GM19397 (cell line): Measurements from ENCODE around the gene PARVB.
"Not testable (repeated sequence)": the region's sequence is repeated elsewhere in the genome, so short reads cannot be mapped to it uniquely, and the experiment has no call there.

Source experiments
- ATAC-seq: cut with Tn5 transposase; IDR thresholded peaks from one replicate; pipeline ENCODE4 v1.9.1; 2021; ENCODE audit warnings: mild to moderate bottlenecking, moderate library complexity; ENCODE audit not compliant: unreplicated experiment

PARVB gene

GRCh38 chr22:44051358-44051757, 27.3 kb downstream of the PARVB start:
- no peak for ATAC-seq

DNA sequence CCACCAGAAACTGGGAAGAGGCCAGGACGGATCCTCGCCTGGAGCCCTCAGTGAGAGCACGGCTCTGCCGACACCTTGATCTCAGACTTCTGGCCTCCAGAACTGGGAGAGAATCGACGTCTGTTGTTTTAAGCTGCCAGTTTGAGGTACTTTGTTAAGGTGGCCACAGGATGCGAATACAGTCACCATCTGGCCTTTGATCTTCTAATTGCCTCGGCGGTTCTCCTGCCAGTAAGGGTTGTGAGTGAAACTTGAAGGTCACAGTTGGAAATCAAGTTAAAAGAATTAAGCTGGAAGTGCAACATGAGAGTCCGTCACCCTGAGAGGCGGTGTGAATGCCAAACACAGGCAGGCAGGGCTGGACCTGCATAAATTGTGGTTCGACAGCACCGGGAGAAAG, 27.9 kb downstream of the PARVB start:
- no peak for ATAC-seq

GRCh38 chr22:44055805-44056204, 31.7 kb downstream of the PARVB start:
- no peak for ATAC-seq

- not testable (repeated sequence) for ATAC-seq
Measured at GRCh38 chr22:44056649-44057048, 32.5 kb downstream of the PARVB start.

DNA sequence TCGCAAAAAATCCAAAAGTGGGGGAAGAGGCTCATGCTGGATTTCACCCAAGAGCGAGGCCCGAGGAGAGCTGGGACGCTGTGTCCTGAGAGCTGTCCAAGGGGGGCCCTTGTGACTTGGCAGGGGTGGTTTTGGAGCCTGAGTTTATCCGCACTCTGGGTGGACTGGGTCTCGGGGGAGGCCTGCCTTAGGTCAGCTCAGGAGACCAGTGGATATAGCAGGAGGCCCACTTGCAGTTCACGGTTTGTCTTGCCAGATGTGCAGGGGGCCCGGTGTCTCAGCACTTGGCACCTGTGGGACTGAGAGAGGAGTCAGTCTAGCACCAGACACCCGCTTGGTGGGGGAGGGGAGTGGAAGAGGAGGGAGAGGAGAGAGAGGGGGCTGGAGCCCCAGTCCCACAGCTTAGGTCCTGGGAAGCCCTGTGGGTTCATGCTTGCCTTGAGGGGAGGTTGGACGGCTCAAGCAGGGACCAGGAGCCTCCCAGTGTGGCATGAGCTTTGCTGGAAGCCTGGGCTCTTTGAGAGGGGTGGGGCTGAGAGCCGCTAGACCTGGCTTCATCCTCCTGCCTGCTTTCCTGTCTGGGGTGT, 33.4 kb downstream of the PARVB start:
- ATAC-seq, result no peak

- ATAC-seq, result no peak
Measured at GRCh38 chr22:44063462-44064371, 39.6 kb downstream of the PARVB start.

GRCh38 chr22:44067033-44067432, 42.9 kb downstream of the PARVB start:
- ATAC-seq, result no peak

GRCh38 chr22:44067901-44068300, 43.8 kb downstream of the PARVB start:
- ATAC-seq, result no peak

- ATAC-seq, result peak; percentile 47
Measured at GRCh38 chr22:44068422-44069191, 44.5 kb downstream of the PARVB start.

DNA sequence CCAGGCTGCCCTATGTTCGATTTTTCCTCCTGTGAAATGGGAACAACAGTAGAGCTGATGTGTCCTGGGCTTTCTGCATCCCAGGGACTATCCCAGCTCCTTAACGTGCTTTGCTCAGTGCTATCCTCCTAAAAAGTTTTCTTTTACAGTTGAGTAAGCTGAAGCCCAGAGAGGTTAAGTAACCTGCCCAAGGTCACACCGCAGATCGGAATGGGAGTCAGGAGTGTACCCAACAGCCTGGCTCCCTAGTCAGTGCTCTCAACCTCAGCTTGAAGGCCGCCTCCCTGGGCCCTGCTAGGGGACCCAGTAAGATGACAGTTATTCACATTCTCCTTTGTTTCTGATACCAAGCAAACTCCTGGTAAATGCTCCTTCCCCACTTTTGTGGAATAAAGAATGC, 45.9 kb downstream of the PARVB start:
- ATAC-seq, result no peak

- no peak for ATAC-seq
Measured at GRCh38 chr22:44071781-44072326, 47.8 kb downstream of the PARVB start.

GRCh38 chr22:44074337-44074984, 50.4 kb downstream of the PARVB start:
- ATAC-seq, result no peak

DNA sequence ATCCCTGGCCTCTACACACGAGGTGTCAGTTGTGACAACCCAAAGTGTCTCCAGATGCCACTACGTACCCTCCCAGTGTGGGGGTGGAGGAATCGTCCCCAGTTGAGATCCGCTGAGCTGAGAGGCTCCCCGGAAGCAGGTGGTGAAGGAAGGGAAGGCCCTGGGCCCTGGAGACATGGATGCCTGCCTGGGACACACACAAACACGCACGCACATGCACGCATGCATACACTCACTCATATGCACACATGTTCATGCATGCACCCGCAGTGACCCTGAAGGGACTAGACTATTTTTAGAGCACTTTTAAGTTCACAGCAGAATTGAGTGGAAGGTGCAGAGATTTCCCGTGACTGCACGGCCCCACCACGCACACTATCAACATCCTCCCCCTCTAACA, 50.9 kb downstream of the PARVB start:
- no peak for ATAC-seq

DNA sequence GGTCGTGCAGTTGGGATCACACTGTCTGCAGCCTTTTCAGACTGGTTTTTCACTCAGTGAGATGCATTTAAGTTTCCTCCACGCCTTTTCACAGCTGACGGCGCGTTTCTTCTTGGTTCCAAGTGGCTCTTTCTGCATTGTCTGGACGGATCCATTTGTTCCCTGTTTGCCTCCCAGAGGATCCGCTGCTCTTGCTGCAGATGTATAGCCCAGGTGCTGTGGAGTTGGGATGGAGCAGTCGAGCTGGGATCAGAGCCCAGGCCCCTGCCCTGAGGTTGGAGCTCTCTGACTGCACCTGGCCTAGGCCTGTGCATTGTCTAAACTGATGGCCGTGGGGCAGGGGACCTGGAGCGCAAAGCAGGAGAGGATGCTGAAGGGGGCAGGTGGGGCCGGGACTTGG, 51.6 kb downstream of the PARVB start:
- no peak for ATAC-seq

- no peak for ATAC-seq
Measured at GRCh38 chr22:44076825-44077224, 52.7 kb downstream of the PARVB start.

DNA sequence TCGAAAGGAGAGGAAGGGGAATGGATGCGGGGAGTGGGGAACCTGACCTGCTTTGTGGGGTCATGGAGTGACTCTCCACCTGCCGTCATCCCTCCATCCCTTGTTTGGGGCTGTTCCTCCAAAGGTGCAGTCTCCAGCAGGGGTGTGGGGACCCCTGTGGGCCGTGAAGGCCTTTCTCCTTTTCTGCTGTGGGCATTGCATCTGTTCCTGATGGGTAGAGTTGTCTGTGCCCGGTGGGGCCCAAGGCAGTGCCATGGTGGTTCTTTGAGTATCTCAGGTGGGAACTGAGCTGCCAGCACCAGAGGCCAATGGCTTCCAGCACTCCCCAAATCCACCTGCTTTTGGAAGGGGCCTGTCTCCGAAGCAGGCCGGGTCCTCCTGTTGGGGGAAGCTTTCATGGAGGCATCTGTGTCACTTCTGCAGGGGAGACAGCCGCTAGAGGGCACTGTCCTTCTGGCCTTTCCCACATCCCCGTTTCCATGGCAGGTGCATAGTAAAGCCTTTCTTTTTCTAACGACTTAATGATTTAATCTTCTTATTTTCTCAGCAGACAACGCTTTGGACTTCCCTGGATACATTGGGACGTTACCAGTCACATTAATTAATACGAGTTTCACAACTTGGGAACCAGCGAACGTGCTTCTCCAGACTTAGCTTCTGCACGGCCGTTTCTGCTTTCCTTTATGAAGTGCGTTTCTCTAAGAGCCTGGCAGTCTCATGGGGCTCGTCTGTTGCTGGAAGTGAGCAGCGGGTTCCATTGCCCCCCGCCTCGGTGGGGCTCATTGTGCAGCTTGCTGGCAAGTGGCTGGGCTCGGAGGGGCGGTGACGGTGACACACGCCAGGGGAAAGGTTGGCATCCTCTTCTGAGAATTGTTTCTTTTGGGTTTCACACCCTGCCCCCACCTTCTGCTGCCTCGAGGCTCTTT, 57.1 kb downstream of the PARVB start:
- no peak for ATAC-seq

DNA sequence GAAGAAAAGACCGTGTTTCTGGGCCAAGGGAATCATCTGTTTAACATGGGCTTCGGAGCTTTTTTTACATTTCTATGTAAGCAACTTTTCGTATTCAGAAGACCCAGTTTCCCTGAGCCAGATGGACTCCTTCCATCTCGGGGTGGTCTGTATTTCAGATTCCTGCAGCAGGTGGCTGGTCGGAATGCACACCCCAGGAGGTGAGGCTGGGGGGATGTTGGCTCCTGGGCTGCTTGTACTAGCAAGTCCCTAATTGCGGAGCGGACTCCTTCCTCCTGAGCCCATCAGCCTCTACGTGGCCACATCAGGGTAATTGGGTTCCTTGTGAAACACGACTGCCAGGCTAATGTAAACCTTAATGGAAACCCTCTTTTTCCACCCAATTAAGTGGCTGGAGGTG, 58.7 kb downstream of the PARVB start:
- ATAC-seq, result no peak

GRCh38 chr22:44084044-44084772, 60.1 kb downstream of the PARVB start:
- no peak for ATAC-seq

DNA sequence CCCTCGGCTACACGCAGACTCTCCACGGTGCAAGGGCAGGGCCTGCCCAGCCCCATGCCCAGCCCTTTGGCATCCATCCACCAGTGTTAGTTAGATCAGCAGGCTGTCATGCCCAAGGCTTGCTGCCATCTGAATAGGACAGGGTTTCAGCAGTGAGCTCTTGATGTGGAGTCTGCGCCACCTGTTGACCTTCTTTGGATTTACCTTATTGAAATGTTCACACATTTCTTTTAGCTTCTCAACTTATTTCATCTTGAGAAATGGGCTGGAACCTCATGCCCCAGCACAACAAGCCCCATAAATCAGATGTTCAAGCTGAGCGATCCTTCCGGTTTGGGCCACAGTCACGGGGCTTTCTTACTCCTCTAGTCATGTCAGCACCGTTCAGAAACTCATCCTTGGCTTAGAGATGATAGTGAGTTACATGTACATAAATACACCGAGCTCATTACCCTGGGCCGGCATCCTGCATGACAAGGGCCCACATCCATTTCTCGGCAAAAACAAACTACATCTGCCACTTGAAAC, 61.7 kb downstream of the PARVB start:
- ATAC-seq, result no peak
